HuH-7 (cell line): ENCODE data around the gene AMBRA1.

Source experiments
- DNase-seq: peaks from one replicate; pipeline ENCODE4 v3.0.0; 2011; ENCODE audit warnings: low spot score

The AMBRA1 gene

DNA sequence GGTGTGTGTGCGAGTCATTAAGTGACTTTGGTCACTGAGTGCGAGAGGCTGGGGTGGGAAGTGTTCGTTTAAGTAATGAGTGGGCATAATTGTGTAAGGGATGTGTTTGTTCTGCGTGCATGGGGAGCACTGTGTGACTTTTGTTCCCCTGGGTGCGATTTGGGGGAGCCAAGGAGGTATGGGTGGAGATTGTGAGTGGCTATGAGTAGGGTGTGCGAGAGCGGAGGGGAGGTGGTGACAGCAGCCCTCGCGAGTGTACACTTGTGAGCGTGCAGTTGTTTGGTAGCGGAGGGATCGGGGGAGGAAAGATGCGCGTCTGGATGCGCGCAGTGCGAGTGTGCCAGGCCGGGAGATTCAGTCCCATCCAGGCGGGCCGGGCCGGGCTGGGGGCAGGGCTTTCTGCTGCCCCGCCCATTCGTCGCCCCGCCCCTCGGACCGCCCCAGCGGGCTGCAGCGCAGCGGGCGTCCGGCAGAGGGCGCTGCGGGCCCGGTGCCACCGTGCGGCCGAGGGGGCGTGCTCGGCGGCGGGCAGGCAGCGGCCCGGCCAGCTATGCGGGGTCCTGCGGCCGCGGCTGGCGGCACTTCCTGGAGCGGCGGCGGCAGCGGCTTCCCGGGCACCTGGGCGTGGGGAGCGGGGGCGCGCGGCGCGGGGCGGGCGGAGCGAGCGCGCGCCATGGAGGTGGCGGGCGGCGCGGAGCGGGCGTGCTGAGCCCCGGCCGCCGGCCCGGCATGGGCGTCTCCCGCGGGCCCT is 246.8 kb downstream of the AMBRA1 start, which contains the start of gene DGKZ:
TSS of gene DGKZ (plus strand) at position 578 of the 751 bp plus-strand sequence. CDS start 197 bp downstream, outside the sequence.
- DNase-seq: peak; percentile 88
